ENCODE measurements around the gene LIN7B. TPM values are rescaled to one million over a fixed set of nuclear protein-coding genes. Genes with fewer than 3 reads are reported as not detected.

The LIN7B gene
- total RNA-seq, 1 experiment from 2014 or later: 2.6 TPM

DNA sequence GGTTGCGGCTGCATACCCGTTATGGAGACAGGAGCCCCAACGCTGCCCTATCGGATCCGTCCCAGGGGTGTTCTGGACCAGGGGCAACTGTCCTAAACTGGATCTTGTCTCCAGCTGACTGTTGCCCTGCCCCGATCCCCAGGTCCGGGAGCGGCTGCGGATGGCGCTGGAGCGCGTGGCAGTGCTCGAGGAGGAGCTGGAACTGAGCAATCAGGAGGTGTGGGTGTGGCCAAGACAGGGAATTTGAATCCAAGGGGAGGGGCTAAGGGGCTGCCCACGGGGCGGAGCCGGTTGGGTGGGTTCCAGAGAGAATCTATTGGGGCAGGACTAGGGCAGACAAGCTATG lies 15.0 kb downstream of the LIN7B start:
- peaks cover 10% of the 10 kb centered on the region for H3K4me1 Mint-ChIP-seq (ENCODE audit: insufficient read depth, unreplicated experiment)
- TF ChIP-seq, protein P1, sequence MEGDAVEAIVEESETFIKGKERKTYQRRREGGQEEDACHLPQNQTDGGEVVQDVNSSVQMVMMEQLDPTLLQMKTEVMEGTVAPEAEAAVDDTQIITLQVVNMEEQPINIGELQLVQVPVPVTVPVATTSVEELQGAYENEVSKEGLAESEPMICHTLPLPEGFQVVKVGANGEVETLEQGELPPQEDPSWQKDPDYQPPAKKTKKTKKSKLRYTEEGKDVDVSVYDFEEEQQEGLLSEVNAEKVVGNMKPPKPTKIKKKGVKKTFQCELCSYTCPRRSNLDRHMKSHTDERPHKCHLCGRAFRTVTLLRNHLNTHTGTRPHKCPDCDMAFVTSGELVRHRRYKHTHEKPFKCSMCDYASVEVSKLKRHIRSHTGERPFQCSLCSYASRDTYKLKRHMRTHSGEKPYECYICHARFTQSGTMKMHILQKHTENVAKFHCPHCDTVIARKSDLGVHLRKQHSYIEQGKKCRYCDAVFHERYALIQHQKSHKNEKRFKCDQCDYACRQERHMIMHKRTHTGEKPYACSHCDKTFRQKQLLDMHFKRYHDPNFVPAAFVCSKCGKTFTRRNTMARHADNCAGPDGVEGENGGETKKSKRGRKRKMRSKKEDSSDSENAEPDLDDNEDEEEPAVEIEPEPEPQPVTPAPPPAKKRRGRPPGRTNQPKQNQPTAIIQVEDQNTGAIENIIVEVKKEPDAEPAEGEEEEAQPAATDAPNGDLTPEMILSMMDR (IDR thresholded peaks at IDR 0.05; ENCODE audit: unreplicated experiment): no peak
- intact Hi-C loops (cut with micrococcal nuclease): no loop called here
- no peaks in the 10 kb centered on the region for H3K9me3 Mint-ChIP-seq (ENCODE audit: unreplicated experiment)
- peaks cover 15% of the 10 kb centered on the region for H3K36me3 Mint-ChIP-seq (ENCODE audit: insufficient read depth, unreplicated experiment)
- ChIA-PET CTCF (interaction anchor here (0.5 to 2.9 kb wide), 4 partner anchors 15 to 549 kb away, joined by 3 to 11 read pairs (median 6); partner anchors contain the start of gene LIN7B), POLR2A (interaction anchor here (0.7 to 2.8 kb wide), 5 partner anchors 12 to 75 kb away, joined by 3 to 19 read pairs (median 8); partner anchors contain the start of gene LIN7B)
- no peak overlapping the region for H3K4me3 Mint-ChIP-seq (ENCODE audit: unreplicated experiment)
- H3K27ac Mint-ChIP-seq (ENCODE audit: low read depth, unreplicated experiment): no peak overlapping the region
- no peaks in the 10 kb centered on the region for H3K27me3 Mint-ChIP-seq (ENCODE audit: insufficient read depth, unreplicated experiment)
- DNase-seq (ENCODE audit: unreplicated experiment): no peak
- no TSS peak for BruUV-seq (replicated peaks)

DNA sequence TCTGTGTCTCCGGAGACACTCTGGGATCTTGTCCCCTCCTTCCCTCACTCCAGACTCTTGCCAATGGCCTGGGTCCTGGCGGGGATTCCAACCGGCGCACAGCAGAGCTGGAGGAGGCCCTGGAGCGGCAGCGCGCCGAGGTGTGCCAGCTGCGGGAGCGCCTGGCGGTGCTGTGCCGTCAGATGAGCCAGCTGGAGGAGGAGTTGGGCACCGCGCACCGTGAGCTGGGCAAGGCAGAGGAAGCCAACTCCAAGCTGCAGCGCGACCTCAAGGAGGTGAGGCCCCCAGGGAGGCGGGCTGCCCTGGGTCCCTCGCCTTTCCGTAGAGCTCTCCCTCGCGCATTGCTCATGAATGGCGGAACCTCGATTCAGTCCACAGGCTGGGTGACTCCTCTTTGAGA lies 16.2 kb downstream of the LIN7B start:
- intact Hi-C loops (cut with micrococcal nuclease): no loop called here
- no peak for DNase-seq (ENCODE audit: unreplicated experiment)
- Mint-ChIP-seq H3K4me3 (ENCODE audit: unreplicated experiment) (no peak overlapping the region), H3K4me1 (ENCODE audit: insufficient read depth, unreplicated experiment) (peaks cover 10% of the 10 kb centered on the region), H3K27ac (ENCODE audit: low read depth, unreplicated experiment) (no peak overlapping the region), H3K36me3 (ENCODE audit: insufficient read depth, unreplicated experiment) (peaks cover 16% of the 10 kb centered on the region), H3K9me3 (ENCODE audit: unreplicated experiment) (no peaks in the 10 kb centered on the region), H3K27me3 (ENCODE audit: insufficient read depth, unreplicated experiment) (no peaks in the 10 kb centered on the region)
- BruUV-seq (replicated peaks): no TSS peak
- ChIA-PET CTCF (interaction anchor here (0.9 to 2.3 kb wide), 4 partner anchors 11 to 69 kb away, joined by 3 to 8 read pairs (median 6); partner anchors contain the start of gene PPFIA3), POLR2A (interaction anchor here (2.8 kb wide), 1 partner anchor 13 kb away, joined by 11 read pairs; no protein-coding TSS in a partner anchor)
- TF ChIP-seq, protein P1 (IDR thresholded peaks at IDR 0.05; ENCODE audit: unreplicated experiment): no peak

DNA sequence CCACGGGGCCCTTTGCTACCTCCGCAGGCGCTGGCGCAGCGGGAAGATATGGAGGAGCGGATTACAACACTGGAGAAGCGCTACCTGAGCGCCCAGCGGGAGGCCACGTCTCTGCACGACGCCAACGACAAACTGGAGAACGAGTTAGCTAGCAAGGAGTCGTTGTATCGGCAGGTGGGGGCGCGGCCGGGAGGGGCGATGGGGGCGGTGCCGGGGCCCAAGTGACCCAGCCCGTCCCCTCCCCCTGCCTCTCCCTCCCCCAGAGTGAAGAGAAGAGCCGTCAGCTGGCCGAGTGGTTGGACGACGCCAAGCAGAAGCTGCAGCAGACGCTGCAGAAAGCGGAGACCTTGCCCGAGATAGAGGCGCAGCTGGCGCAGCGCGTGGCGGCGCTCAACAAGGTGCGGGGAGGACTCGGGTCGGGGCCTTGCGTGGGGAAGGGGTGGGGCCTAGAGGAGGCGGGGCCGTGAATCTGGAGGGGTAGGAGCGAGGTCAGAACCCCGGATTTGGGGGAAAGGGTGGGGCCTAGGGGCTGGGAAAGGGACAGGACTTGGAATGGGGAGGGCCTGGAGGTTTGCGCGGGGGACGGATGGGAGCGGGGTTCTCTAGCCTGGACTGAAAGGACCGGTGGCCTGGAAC lies 18.9 kb downstream of the LIN7B start:
- Mint-ChIP-seq H3K4me3 (ENCODE audit: unreplicated experiment) (no peak overlapping the region), H3K36me3 (ENCODE audit: insufficient read depth, unreplicated experiment) (peaks cover 16% of the 10 kb centered on the region), H3K27me3 (ENCODE audit: insufficient read depth, unreplicated experiment) (no peaks in the 10 kb centered on the region), H3K4me1 (ENCODE audit: insufficient read depth, unreplicated experiment) (peaks cover 15% of the 10 kb centered on the region), H3K9me3 (ENCODE audit: unreplicated experiment) (no peaks in the 10 kb centered on the region), H3K27ac (ENCODE audit: low read depth, unreplicated experiment) (no peak overlapping the region)
- ChIA-PET POLR2A (no interaction called here), CTCF (interaction anchor here (0.5 to 1.1 kb wide), 5 partner anchors 8 to 311 kb away, joined by 3 to 4 read pairs (median 3); no protein-coding TSS in a partner anchor)
- DNase-seq (ENCODE audit: unreplicated experiment): no peak
- no TSS peak for BruUV-seq (replicated peaks)
- TF ChIP-seq, protein P1 (IDR thresholded peaks at IDR 0.05; ENCODE audit: unreplicated experiment): no peak
- intact Hi-C loops (cut with micrococcal nuclease): no loop called here

DNA sequence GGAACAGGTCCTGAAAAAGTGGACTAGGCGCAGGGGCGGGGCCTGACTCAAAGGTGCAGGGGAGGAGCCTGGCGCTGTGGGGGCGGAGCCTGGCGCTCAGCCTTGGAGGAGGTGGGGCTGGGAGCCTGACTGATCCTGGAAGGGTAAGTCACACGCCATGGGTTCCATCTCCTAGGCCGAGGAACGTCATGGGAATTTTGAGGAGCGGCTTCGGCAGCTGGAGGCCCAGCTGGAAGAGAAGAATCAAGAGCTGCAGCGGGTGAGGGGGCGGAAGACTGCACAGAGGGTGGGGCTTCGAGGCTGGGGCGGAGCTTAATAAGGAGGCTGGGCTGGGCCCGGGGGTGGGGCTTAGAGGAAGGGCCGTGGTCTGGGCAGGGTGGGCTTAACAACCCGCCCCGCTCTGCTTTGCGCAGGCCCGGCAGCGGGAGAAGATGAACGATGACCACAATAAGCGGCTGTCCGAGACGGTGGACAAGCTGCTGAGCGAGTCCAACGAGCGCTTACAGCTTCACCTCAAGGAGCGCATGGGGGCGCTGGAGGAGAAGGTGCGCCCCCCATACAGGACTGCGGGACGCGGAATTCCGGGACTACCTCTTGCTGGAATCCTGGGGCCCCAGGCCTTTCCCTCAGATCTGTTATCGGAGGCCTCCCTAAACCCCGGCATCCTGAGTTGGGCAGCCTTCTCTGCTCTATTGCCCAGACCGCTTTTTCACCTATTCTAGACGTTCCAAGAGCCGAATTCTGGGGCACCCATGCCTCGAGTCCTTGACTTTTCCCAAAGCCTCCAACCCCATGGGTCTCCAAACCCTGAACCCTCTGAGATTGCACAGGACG lies 19.7 kb downstream of the LIN7B start:
- TF ChIP-seq, protein P1 (IDR thresholded peaks at IDR 0.05; ENCODE audit: unreplicated experiment): no peak
- intact Hi-C loops (cut with micrococcal nuclease): no loop called here
- CTCF ChIA-PET: interaction anchor here (0.5 to 1.0 kb wide), 4 partner anchors 14 to 310 kb away, joined by 3 read pairs; no protein-coding TSS in a partner anchor
- POLR2A ChIA-PET: interaction anchor here (0.6 to 1.1 kb wide), 2 partner anchors 138 to 457 kb away, joined by 3 read pairs; partner anchors contain the start of gene PRR12
- H3K27me3 Mint-ChIP-seq (ENCODE audit: insufficient read depth, unreplicated experiment): no peaks in the 10 kb centered on the region
- no peak for DNase-seq (ENCODE audit: unreplicated experiment)
- BruUV-seq (replicated peaks): no TSS peak
- peaks cover 16% of the 10 kb centered on the region for H3K36me3 Mint-ChIP-seq (ENCODE audit: insufficient read depth, unreplicated experiment)
- no peaks in the 10 kb centered on the region for H3K9me3 Mint-ChIP-seq (ENCODE audit: unreplicated experiment)
- no peak overlapping the region for H3K27ac Mint-ChIP-seq (ENCODE audit: low read depth, unreplicated experiment)
- peaks cover 8% of the 10 kb centered on the region for H3K4me1 Mint-ChIP-seq (ENCODE audit: insufficient read depth, unreplicated experiment)
- no peak overlapping the region for H3K4me3 Mint-ChIP-seq (ENCODE audit: unreplicated experiment)

Data from MCF 10A (cell line).